ENCODE data around the gene GALNT16.

DNA sequence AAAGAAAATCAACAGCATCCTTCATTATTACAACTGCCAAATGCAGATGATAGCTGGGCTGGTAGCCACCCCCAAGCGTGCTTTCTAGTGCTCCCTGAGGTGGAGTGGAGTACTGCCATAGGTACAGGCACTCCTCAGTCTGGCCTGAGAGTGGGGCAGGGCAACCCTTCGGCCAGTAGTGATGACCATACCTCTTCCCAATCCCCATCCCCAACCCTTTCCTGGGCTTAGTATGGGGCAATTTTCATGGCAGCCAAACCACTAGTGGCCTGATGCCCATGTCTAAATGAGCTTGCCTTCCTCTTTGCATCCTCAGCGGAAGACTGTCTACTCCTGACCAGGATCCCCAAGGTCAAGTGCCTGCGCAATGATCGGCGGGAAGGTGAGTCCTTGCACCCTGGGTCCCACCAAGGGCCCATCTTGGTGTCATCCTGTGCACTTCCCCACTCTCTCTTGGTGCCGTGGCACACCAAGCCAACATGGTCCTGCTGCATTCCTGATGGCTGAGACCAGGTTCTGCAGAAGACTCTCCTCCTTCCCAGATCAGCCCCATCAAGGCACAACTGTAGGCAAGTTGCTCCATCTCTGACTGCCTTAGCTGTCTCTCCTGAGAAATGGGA is 65.8 kb downstream of the GALNT16 start:
- TF ChIP-seq EZH2 (IDR thresholded peaks at IDR 0.05) (no peak), POLR2AphosphoS5 (IDR thresholded peaks at IDR 0.05; ENCODE audit: borderline replicate concordance, low read depth, low read length) (no peak)

Measured in SK-N-MC (cell line).